Fibroblast of skin of scalp (primary cell): ENCODE results near the gene NANOS3.
A peak's percentile ranks its signal among the peaks of the same experiment; 100 is the strongest.

Experiments used
- DNase-seq: peaks from one replicate; pipeline ENCODE4 v3.0.0-alpha.2; 2013

Gene NANOS3

GRCh38 chr19:13885826-13886365 is 9.0 kb downstream of the NANOS3 start:
- no peak for DNase-seq

GRCh38 chr19:13887018-13887436 is 10.1 kb downstream of the NANOS3 start:
- DNase-seq = no peak

DNA sequence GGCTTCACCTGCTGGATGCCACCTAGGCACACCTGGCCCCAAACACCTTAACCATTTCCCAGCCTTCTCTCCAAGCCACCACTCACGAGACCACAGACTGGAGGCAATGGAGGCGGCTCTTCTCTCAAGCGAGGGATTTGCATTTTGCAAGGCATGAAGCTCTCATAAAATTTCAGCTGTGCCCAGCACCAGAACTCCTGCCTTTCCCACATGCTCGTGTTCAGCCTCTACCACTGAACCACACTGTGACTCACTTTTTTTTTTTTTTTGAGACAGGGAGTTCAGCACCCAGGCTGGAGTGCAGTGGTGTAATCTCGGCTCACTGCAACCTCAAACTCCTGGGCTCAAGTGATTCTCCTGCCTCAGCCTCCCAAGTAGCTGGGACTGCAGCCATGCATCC is 10.6 kb downstream of the NANOS3 start:
- no peak for DNase-seq

DNA sequence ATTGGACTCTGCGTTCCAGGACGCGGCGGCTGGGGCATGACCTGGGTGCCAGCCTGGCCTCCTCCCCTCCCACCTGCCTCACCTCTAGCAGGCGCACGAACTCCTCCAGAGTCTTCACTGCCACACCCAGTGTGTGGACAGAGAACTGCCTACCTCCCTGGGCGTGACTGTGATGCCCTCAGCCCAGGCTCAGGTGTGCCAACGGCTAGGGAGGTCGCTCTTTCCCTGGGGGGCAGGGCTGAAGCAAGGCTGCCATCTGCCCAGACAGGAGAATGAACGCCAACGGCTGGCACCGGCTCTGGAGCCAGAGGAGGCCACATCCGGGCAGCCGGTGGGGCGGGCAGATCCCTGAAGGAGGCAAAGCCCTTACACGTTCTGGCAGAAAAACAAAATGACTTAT is 11.3 kb downstream of the NANOS3 start:
- DNase-seq = no peak

GRCh38 chr19:13890136-13890535 is 13.2 kb downstream of the NANOS3 start:
- DNase-seq = no peak

GRCh38 chr19:13892870-13893269 is 15.9 kb downstream of the NANOS3 start:
- DNase-seq = no peak

GRCh38 chr19:13894552-13894951 is 17.6 kb downstream of the NANOS3 start:
- DNase-seq = no peak

- no peak for DNase-seq
Measured at GRCh38 chr19:13896227-13896626, 19.3 kb downstream of the NANOS3 start.

- no peak for DNase-seq
Measured at GRCh38 chr19:13899393-13899792, 22.5 kb downstream of the NANOS3 start.

DNA sequence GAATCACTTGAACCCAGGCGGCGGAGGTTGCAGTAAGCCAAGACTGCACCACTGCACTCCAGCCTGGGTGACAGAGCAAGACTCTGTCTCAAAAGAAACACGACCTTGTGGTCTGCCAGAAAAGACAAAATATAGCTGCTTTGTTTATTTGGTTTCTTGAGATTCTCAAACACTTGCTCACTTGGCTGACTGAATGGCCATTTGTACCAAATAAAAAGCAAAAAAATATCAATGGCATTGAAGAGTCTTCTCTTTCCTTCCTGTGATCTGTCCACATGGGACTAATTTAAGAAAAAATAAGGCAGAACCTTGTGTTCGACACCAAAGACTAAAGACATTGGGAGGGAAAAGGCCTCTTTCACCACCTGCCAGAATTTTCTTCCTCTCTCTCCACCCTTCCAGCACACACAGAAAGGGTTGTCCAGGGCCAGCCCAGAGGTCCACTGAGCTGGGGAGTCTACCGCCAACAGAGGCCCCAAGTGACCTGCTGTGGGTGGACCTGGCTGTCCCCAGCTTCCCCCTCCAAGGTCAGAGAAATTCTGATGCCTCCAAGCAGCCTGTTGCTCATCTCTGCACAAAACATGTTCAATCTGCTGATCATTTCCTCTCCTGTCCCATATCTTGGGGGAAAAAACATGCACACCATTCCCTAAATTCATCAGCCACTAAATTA is 23.1 kb downstream of the NANOS3 start:
- DNase-seq = no peak

DNA sequence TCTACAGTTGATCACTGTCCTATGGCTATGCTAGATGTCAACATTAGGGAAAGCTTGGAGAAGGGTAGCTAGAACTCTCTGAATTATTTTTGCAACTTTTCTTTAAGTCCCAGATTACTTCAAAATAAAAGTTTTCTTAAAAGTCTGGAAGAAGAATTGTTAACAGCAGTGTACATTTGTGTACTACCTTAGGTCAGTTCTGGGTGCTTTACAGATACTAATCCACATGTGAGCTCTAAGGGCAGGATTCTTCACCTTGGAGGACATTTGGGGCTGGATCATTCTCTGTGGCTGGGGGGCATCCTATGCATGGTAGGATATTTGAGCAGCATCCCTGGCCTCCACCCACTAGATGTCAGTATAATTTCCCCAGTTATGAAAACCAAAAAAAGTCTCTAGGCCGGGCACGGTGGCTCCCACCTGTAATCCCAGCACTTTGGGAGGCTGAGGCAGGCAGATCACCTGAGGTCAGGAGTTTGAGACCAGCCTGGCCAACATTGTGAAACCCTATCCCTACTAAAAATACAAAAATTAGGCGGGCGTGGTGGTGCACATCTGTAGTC is 26.1 kb downstream of the NANOS3 start:
- peak; percentile 16 for DNase-seq

- peak; percentile 84 for DNase-seq
Measured at GRCh38 chr19:13905634-13906520, 28.9 kb downstream of the NANOS3 start, which contains the start of the genes BRME1 and CC2D1A. BRME1 (minus strand) TSS chr19:13906117; CDS start chr19:13904892, 1,225 bp downstream. CC2D1A (plus strand) TSS chr19:13906201; CDS start chr19:13906442, 241 bp downstream.

GRCh38 chr19:13906521-13906904 is 29.6 kb downstream of the NANOS3 start:
- peak; percentile 7 for DNase-seq

DNA sequence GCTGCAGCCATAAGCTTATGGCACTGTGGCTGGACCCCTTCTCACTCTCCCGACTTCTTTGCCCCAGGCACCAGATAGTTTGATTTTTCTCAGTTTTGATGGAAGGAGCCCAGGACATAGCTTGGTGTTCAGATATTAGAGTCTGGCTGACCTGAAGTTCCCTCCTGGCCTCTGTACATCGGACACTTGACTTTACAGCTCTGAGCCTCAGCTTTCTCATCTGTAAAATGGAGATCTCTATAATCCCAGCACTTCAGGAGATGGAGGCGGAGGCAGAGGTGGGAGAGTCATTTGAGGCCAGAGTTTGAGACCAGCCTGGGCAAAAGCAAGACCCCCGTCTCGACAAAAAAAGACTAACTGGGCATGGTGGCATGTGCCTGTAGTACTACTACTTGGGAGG is 30.0 kb downstream of the NANOS3 start:
- DNase-seq = no peak

DNA sequence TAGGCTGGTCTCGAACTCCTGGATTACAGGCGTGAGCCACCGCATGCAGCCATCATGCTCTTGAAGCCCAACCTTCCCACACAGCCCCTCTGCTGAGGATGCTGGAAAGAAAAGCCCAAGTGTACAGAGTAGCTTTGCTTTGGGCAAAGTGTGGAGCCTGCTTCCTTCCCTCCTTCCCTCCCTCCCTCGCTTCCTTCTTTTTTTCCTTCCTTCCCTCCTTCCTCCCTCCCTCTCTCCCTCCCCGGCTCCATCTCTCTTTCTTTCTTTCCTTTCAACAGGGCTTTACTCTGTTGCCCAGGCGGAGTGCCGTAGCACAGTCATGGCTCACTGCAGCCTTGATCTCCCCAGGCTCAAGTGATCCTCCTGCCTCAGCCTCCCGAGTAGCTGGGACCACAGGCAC is 31.7 kb downstream of the NANOS3 start:
- no peak for DNase-seq

- DNase-seq = no peak
Measured at GRCh38 chr19:13909430-13909829, 32.5 kb downstream of the NANOS3 start.

- no peak for DNase-seq
Measured at GRCh38 chr19:13913352-13913751, 36.4 kb downstream of the NANOS3 start.

GRCh38 chr19:13914777-13915176 is 37.8 kb downstream of the NANOS3 start:
- no peak for DNase-seq

- no peak for DNase-seq
Measured at GRCh38 chr19:13917888-13918406, 41.0 kb downstream of the NANOS3 start.

- no peak for DNase-seq
Measured at GRCh38 chr19:13918726-13919411, 41.9 kb downstream of the NANOS3 start.

GRCh38 chr19:13920524-13920923 is 43.6 kb downstream of the NANOS3 start:
- no peak for DNase-seq
